ENCODE data around the gene KIAA0040. TPM values are rescaled to one million over a fixed set of nuclear protein-coding genes. Genes with fewer than 3 reads are reported as not detected.
A peak's percentile ranks its signal among the peaks of the same experiment; 100 is the strongest.

Gene KIAA0040
- total and polyA plus RNA-seq, 2 experiments from 2014 or later = 1.4 to 1.6 TPM

DNA sequence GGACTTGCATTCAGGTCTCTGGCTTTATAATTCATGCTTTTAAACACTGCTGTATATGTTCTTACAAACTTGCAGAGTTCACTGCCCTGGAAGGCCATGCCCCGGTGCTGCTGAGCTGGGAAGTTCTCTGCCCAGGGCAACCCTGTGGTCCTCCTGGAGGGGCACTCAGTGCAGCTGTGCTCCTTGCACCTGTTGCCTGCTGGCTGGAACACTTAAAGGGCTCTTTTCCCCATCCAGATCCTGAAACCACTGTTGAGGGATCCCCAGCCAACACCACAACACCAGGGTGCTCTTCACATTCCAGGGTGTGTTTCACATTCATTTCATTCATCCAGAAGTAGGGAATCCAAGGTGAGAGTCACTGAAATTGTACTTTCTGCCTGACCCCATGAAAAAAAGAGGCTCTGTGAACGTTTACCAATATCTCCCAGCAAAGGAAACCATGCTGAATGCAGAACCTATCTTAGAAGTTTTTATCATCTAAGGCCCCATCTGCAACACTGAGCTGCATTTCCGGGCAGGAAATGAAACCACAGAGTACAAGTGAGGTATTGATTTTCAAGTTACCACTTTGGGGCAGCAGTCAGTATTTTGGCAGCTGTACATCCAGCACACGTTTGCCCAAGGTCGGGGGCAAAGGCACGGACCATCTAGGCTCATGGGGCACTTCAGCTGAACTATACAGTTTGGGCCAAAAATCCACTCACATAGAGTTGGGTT lies 16.4 kb upstream of the KIAA0040 start:
- no peaks in the 10 kb centered on the region for H3K9me3 ChIP-seq (ENCODE audit: low read depth)
- no peak overlapping the region for H3K4me3 ChIP-seq
- TF ChIP-seq, protein P1, sequence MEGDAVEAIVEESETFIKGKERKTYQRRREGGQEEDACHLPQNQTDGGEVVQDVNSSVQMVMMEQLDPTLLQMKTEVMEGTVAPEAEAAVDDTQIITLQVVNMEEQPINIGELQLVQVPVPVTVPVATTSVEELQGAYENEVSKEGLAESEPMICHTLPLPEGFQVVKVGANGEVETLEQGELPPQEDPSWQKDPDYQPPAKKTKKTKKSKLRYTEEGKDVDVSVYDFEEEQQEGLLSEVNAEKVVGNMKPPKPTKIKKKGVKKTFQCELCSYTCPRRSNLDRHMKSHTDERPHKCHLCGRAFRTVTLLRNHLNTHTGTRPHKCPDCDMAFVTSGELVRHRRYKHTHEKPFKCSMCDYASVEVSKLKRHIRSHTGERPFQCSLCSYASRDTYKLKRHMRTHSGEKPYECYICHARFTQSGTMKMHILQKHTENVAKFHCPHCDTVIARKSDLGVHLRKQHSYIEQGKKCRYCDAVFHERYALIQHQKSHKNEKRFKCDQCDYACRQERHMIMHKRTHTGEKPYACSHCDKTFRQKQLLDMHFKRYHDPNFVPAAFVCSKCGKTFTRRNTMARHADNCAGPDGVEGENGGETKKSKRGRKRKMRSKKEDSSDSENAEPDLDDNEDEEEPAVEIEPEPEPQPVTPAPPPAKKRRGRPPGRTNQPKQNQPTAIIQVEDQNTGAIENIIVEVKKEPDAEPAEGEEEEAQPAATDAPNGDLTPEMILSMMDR (IDR thresholded peaks at IDR 0.05; ENCODE audit: low read depth, low read length) = no peak
- H3K27ac ChIP-seq = no peak overlapping the region
- H3K4me1 ChIP-seq (ENCODE audit: low read depth) = no peaks in the 10 kb centered on the region
- no peak for DNase-seq (ENCODE audit: low read depth in 1 of 2, low spot score in 1 of 2)
- H3K36me3 ChIP-seq = no peaks in the 10 kb centered on the region
- H3K27me3 ChIP-seq = peaks cover 3% of the 10 kb centered on the region

DNA sequence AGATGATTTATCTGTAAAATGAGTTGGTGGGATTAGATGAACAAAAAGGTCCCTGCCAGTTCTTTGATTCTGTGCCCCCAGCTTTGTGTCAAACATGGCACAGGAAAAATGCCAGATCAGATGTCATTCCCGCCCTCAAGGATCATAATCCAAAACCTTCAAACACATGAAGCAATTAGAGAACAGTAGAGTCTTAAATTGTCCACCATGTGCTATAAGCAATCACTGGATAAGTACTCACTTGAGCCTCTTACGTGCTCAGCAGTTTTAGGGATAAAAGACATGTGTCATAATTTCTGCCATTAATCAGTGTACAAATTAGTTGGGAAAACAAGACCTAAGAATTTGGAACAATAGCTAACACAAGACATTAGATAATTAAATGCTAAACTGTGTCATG lies 15.4 kb upstream of the KIAA0040 start:
- peaks cover 3% of the 10 kb centered on the region for H3K27me3 ChIP-seq
- H3K4me3 ChIP-seq = no peak overlapping the region
- H3K9me3 ChIP-seq (ENCODE audit: low read depth) = no peaks in the 10 kb centered on the region
- H3K36me3 ChIP-seq = no peaks in the 10 kb centered on the region
- no peaks in the 10 kb centered on the region for H3K4me1 ChIP-seq (ENCODE audit: low read depth)
- H3K27ac ChIP-seq = no peak overlapping the region
- TF ChIP-seq, protein P1 (IDR thresholded peaks at IDR 0.05; ENCODE audit: low read depth, low read length) = no peak
- DNase-seq (ENCODE audit: low read depth in 1 of 2, low spot score in 1 of 2) = no peak

DNA sequence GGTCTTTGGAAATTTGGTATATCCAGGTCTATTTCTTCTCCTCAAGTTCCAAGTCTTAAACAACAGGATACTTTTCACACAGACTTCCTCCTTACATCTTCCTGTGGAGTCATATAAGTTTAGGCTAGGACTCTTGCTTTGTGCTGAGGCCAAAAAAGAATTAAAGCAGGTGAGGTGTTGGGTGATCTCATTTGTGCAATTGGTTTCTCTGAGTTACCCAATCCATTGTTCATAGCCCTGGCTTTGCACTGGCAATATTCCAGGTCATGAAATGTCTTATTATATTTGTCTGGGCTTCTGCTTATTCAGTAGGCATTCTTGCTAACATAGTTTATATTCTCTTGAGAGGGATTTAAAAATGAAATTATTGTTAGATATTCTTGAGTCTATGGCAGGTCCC lies 14.1 kb upstream of the KIAA0040 start:
- Histone ChIP-seq H3K4me1 (ENCODE audit: low read depth) (no peaks in the 10 kb centered on the region), H3K27me3 (peaks cover 3% of the 10 kb centered on the region), H3K9me3 (ENCODE audit: low read depth) (no peaks in the 10 kb centered on the region), H3K36me3 (no peaks in the 10 kb centered on the region), H3K27ac (no peak overlapping the region), H3K4me3 (no peak overlapping the region)
- TF ChIP-seq, protein P1 (IDR thresholded peaks at IDR 0.05; ENCODE audit: low read depth, low read length) = no peak
- peak in 1 of 2 donors; percentile 7 for DNase-seq (ENCODE audit: low read depth in 1 of 2, low spot score in 1 of 2)

DNA sequence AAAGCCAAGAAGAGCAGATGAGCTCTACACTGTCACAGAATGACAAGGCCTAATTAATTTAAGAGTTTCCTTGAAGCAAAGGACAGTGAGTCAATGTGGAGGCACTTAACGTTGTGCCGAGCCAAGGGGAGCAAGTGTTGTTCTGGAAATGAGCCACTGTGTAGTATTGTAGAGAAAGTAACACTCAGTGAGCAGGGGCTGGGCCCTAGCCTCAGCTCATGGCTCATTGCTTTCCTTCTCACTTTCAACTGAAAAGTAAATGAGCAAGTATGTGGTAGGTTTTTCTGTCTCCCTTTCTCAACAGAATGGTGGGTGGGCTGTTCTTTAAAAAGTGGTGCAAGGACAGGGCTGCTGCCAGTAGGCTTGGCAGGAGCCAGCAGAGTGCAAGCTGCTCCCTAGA lies 11.8 kb upstream of the KIAA0040 start:
- Histone ChIP-seq H3K27ac (no peak overlapping the region), H3K4me3 (no peak overlapping the region), H3K36me3 (no peaks in the 10 kb centered on the region), H3K4me1 (ENCODE audit: low read depth) (no peaks in the 10 kb centered on the region), H3K27me3 (peaks cover 3% of the 10 kb centered on the region), H3K9me3 (ENCODE audit: low read depth) (no peaks in the 10 kb centered on the region)
- DNase-seq (ENCODE audit: low read depth in 1 of 2, low spot score in 1 of 2) = no peak
- TF ChIP-seq, protein P1 (IDR thresholded peaks at IDR 0.05; ENCODE audit: low read depth, low read length) = no peak

DNA sequence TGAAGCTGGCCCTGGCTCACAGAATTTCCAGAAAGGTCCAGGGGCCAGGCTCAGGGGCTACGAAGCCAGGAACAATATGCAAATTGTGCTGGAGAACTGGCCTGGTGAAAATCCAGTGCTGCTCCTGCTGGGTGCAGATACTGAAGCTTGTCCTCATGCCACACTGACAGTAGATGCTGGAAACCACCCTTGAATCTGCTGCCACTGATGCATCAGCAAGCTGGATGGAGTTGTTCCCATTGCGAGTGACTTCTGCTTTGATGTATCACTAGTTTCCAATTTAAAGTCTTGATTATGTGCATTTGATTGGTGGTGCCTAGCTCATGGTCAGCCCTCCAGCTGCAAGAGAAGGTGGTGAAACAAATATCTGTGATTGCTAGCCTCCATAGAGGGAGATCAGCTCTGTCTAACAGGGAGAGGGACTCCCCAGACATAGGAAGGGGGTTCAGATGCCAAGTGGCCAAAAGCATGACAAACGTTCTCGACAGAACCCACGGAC lies 11.0 kb upstream of the KIAA0040 start:
- H3K4me1 ChIP-seq (ENCODE audit: low read depth) = no peaks in the 10 kb centered on the region
- H3K4me3 ChIP-seq = no peak overlapping the region
- peaks cover 3% of the 10 kb centered on the region for H3K27me3 ChIP-seq
- no peak overlapping the region for H3K27ac ChIP-seq
- H3K9me3 ChIP-seq (ENCODE audit: low read depth) = no peaks in the 10 kb centered on the region
- TF ChIP-seq, protein P1 (IDR thresholded peaks at IDR 0.05; ENCODE audit: low read depth, low read length) = no peak
- no peaks in the 10 kb centered on the region for H3K36me3 ChIP-seq
- no peak for DNase-seq (ENCODE audit: low read depth in 1 of 2, low spot score in 1 of 2)
